ACC112 (cell line): ENCODE data around the gene CCM2L.

ENCODE experiments used
- H2AFZ ChIP-seq: fragments of 200-600 bp; sonication (generic); one replicate; pipeline ENCODE4 v1.6.0; 2017; ENCODE audit warnings: antibody characterized with exemption, low read length; ENCODE audit not compliant: unreplicated experiment
- H3K27ac ChIP-seq: fragments of 200-600 bp; sonication (generic); 2 replicates; pipeline ENCODE4 v1.5.1; 2014; ENCODE audit warnings: low read depth, mild to moderate bottlenecking, antibody characterized with exemption, low read length, moderate library complexity
- H3K27me3 ChIP-seq: fragments of 200-600 bp; sonication (generic); 2 replicates; pipeline ENCODE4 v1.6.1; 2014; ENCODE audit warnings: mild to moderate bottlenecking, antibody characterized with exemption, low read length, moderate library complexity, mixed read lengths; ENCODE audit not compliant: insufficient read depth
- H3K36me3 ChIP-seq: fragments of 200-600 bp; sonication (generic); 2 replicates; pipeline ENCODE4 v1.6.1; 2016; ENCODE audit warnings: mild to moderate bottlenecking, antibody characterized with exemption, low read length, moderate library complexity, mixed read lengths; ENCODE audit not compliant: insufficient read depth
- H3K4me1 ChIP-seq: fragments of 200-600 bp; sonication (generic); one replicate; pipeline ENCODE4 v1.6.1; 2016; ENCODE audit warnings: low read length, mixed read lengths; ENCODE audit not compliant: insufficient read depth, unreplicated experiment, control insufficient read depth
- H3K4me3 ChIP-seq: fragments of 200-600 bp; sonication (generic); 2 replicates; pipeline ENCODE4 v1.5.1; 2014; ENCODE audit warnings: mild to moderate bottlenecking, low read depth, low read length
- H3K79me2 ChIP-seq: fragments of 200-600 bp; sonication (generic); one replicate; pipeline ENCODE4 v1.6.0; 2016; ENCODE audit warnings: low read length; ENCODE audit not compliant: control insufficient read depth, unreplicated experiment, insufficient read depth

The CCM2L gene

DNA sequence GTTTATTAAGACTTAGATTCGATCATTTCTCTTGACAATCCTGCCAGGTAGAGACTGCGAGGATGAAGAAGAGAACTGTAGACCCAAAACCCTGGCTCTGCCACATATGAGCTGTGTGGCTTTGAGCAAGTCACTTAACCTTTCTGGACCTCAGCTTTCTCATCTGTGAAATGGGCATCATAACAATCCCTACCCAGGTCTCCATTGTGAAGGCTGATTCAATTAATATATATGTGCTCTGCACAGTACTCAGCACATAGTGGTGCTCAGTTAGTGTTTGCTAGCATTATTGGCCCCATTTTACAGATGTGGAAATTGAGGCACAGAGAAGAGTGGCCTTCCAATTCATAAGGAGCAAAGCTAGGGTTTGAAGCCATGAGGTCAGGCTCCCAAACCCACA is 34.4 kb upstream of the CCM2L start:
- no peaks in the 10 kb centered on the region for H3K4me1 ChIP-seq
- no peaks in the 10 kb centered on the region for H3K36me3 ChIP-seq
- H3K27ac ChIP-seq = no peak overlapping the region
- no peaks in the 10 kb centered on the region for H3K79me2 ChIP-seq
- H3K27me3 ChIP-seq = peaks cover 42% of the 10 kb centered on the region
- H2AFZ ChIP-seq = no peak overlapping the region
- H3K4me3 ChIP-seq = no peak overlapping the region

DNA sequence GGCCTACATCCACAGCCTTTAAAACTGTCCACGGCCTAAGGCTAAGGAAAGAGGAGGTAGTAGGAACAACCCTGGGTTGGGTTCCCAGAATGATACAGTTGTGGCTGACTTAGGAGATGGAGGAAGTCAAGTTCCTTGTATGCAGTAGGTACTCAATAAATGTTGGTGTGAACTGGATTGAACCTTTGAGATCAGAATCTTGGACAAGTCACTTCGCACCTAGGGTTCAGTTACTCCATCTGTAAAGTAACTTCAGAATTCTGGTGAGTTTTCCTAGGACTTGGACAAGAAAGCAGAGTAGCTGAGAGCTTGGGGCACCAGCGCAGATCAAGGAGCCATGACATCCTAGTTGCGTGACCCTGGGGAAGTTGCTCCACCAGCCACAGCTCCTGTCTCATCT is 33.2 kb upstream of the CCM2L start:
- H3K36me3 ChIP-seq = no peaks in the 10 kb centered on the region
- no peaks in the 10 kb centered on the region for H3K4me1 ChIP-seq
- H3K4me3 ChIP-seq = no peak overlapping the region
- H3K27me3 ChIP-seq = peaks cover 33% of the 10 kb centered on the region
- H2AFZ ChIP-seq = no peak overlapping the region
- no peaks in the 10 kb centered on the region for H3K79me2 ChIP-seq
- H3K27ac ChIP-seq = no peak overlapping the region

DNA sequence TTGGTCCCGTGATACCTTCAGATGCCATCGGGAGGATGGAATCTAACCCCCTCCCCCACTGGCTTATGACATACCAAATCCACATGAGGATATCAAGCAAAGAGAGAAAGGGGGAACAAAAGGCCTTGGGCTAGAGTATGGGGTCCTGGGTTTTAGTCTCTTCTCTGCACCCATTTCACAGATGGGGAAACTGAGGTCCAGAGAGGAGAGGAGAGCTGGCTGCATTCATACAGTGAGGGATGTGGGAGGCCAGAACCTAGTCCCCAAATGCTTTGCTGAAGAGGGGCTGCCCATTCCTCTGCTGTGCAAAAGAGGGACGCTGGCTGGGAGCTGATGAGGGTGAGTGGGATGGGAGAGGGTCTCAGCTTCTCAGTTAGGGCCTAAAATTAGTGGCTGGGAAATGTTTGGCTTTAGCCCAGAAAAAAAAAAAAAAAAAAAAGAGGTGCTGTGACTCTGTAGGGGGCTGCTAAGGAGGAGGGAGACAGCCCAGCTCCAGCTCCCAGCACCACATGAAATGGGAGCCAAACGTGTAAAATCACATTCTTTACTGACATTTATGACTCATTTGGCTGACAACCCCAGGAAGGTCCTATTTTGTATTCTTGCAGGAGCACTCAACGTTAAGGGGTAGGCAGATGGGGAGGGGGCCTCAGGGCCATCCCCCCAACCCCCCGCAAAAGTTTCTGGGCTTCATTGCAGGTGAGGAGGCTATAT is 30.4 kb upstream of the CCM2L start:
- H2AFZ ChIP-seq = no peak overlapping the region
- H3K27ac ChIP-seq = no peak overlapping the region
- H3K4me1 ChIP-seq = no peaks in the 10 kb centered on the region
- no peaks in the 10 kb centered on the region for H3K79me2 ChIP-seq
- H3K27me3 ChIP-seq = peaks cover 38% of the 10 kb centered on the region
- H3K4me3 ChIP-seq = no peak overlapping the region
- no peaks in the 10 kb centered on the region for H3K36me3 ChIP-seq

DNA sequence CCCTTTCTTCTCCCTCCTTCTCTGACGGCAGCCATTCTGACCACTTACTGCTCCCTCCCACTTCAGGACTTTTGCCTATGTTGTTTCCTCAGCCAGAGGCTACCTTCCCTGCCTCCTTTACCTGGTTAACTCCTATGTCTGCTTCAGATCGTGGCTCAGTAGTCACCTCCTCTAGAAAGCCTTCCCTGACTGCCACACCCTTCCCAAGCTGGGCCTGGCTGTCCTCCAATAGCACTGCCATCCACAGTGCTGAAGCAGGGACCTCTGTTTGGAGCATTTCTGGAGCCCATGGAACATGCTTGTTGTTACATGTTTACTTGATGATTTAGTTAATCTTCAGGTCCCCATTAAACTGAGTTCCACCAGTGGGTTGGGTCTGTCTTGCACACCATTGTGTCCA is 28.5 kb upstream of the CCM2L start:
- Histone ChIP-seq H3K79me2 (no peaks in the 10 kb centered on the region), H3K27me3 (peaks cover 33% of the 10 kb centered on the region), H3K36me3 (no peaks in the 10 kb centered on the region), H3K4me3 (no peak overlapping the region), H3K27ac (no peak overlapping the region), H3K4me1 (no peaks in the 10 kb centered on the region), H2AFZ (no peak overlapping the region)

DNA sequence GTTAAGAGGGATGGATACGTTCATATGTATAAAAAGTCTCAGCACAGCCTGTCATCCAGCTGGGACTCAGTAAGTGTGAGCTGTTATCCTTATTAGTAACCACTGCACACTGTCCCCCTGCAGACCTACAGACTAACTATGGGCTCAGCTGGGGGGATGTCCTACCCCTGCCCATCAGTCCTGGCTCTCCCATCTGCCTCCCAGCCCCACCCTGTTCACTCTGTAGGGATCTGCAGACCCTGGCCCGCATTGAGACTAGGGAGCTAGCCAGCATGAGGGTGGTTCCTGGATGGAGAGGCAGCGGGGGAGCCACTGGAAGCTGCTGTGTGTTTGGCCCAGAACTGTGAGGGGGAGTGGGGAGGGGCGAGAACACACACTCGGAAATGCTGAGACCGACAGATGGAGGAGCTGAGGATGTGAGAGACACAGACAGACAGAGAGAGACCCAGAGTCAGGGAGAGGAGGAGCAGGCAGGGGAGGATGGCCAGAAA is 25.2 kb upstream of the CCM2L start:
- Histone ChIP-seq H3K4me3 (no peak overlapping the region), H3K27me3 (peaks cover 25% of the 10 kb centered on the region), H3K79me2 (no peaks in the 10 kb centered on the region), H3K27ac (no peak overlapping the region), H3K4me1 (no peaks in the 10 kb centered on the region), H2AFZ (no peak overlapping the region), H3K36me3 (no peaks in the 10 kb centered on the region)

DNA sequence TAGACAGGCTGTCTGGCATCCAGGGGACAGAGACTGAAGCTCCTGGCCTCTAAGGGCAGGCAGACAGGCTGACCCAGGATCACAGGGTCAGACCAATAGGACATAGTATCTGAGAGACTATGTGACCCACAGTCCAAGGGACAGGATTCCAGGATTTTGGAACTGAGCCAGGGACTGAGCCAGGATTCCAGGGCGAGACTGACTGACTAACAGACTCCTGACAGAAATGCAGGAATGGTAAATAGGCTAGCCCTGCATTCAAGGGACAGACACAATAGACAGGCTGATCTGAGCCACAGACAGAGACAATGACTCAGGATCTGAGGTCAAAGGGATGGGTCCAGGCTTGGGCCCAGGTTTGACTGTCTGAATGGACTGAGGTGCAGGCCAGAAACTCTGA is 22.5 kb upstream of the CCM2L start:
- Histone ChIP-seq H3K79me2 (no peaks in the 10 kb centered on the region), H3K4me3 (no peak overlapping the region), H2AFZ (no peak overlapping the region), H3K27ac (no peak overlapping the region), H3K4me1 (no peaks in the 10 kb centered on the region), H3K36me3 (no peaks in the 10 kb centered on the region), H3K27me3 (peaks cover 29% of the 10 kb centered on the region)

DNA sequence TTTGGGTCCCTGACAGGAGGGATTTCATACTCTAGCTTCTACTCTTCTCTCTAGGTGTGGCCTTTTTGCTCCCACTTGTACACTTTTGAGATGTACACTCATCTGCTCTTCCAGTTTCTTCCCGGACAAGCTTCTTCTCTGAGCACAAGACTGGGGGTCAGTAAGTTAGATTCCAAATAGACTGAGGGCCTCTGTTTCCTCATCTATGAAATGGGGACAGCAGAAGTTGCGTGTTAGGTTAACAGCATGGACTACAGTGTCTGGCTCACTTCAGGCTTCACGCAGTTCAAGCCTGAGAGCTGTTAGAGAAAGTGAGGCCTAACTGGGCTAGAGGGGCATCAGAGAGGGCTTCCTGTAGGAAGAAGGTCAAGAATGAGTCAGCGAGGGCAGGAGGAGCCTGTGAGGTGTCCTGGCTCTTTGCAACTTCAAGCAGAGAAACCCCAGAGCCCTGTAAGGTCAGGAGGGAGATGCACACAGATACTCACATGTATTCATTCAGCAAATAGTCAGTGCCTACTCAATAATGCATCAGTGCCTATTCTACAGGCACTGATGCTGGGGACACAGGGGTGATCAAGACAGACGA is 21.7 kb upstream of the CCM2L start:
- H3K4me1 ChIP-seq = no peaks in the 10 kb centered on the region
- H3K36me3 ChIP-seq = no peaks in the 10 kb centered on the region
- no peaks in the 10 kb centered on the region for H3K79me2 ChIP-seq
- H2AFZ ChIP-seq = no peak overlapping the region
- H3K27ac ChIP-seq = no peak overlapping the region
- H3K27me3 ChIP-seq = peaks cover 31% of the 10 kb centered on the region
- H3K4me3 ChIP-seq = no peak overlapping the region

DNA sequence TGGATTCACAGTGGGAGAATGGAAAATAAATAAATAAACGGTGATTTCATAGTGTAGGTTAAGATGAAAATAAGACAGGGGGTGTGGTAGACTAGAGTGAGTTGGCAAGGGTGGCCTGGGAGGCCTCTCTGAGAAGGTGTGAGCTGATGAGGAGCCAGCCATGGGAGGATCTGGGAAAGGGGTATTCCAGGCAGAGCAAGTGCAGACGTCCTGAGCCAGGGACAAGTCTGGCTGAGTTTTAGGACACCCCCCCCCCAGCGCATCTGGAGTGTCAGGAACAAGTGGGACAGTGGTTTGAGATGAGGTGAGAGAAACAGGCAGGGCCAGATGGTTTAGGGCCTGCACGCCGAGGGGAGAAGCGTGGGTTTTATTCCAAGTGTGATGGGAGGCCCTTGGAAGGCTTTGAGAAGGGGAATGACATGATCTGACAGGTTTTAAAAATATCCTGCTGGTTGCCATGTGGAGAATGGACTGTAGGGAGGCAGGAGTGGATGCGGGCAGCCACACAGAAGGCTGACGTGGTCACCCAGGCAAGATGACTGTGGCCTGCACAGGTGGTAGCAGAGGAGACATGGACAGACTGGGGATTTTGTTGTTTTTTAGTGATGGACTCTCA is 21.1 kb upstream of the CCM2L start:
- H3K27ac ChIP-seq = no peak overlapping the region
- peaks cover 35% of the 10 kb centered on the region for H3K27me3 ChIP-seq
- H3K36me3 ChIP-seq = no peaks in the 10 kb centered on the region
- no peak overlapping the region for H3K4me3 ChIP-seq
- no peaks in the 10 kb centered on the region for H3K79me2 ChIP-seq
- no peaks in the 10 kb centered on the region for H3K4me1 ChIP-seq
- no peak overlapping the region for H2AFZ ChIP-seq

DNA sequence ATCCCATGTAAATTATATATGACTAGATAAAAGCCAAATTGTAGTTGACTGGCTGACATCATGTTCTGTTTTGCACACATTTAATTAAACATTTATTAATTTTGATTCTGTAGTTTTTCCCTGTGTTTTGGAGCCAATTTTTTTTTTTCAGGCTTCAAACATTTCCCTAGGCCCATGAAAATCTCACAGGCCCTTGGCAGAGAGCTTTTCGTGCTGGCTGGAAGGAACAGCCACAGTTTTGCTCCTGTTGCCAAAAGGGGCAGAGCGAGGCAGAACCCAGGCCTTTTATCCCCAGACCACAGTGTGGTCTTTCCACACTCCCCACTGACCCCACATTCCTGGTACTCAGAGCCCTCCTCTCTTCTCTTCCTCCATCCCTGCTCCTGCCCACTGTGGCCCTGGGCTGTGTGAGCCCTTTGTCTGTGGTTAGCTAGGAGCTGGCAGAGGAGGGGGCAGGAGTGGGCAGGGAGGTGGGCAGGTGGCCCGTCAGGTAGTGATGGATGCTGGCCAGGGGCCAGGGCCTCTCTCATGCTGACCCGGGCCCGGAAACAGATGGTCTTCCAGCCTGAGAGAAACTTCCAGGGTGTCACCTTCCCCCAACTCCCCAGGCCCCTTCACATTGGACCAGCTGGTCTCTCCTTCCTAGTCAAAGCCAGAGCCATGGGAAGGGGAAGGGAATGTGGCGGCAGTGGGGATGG is 19.4 kb upstream of the CCM2L start:
- Histone ChIP-seq H3K36me3 (no peaks in the 10 kb centered on the region), H3K4me3 (no peak overlapping the region), H3K79me2 (no peaks in the 10 kb centered on the region), H3K4me1 (no peaks in the 10 kb centered on the region), H3K27ac (no peak overlapping the region), H2AFZ (no peak overlapping the region), H3K27me3 (peaks cover 37% of the 10 kb centered on the region)

DNA sequence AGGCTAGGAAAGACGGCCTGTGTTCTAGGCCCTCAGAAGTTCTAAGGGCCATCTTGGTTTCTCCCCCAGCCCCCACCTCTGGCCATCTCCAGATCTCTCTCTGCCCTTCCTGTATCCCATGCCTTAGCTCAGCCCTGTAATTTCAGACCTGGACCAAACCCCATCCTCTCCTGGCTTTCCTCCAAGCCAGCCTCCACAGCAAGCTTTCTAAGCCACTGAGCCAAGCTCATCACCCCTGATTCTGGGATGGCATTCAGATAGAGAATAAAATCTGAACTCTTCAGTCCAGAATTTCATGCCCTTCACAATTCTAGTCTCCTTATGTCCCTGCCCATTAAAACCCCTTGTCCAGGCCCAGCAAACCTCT is 18.9 kb upstream of the CCM2L start:
- no peak overlapping the region for H3K4me3 ChIP-seq
- H3K36me3 ChIP-seq = no peaks in the 10 kb centered on the region
- H2AFZ ChIP-seq = no peak overlapping the region
- H3K27me3 ChIP-seq = peaks cover 41% of the 10 kb centered on the region
- H3K79me2 ChIP-seq = no peaks in the 10 kb centered on the region
- H3K27ac ChIP-seq = no peak overlapping the region
- no peaks in the 10 kb centered on the region for H3K4me1 ChIP-seq
